ENCODE data around the gene BPIFA2.

The BPIFA2 gene

GRCh38 chr20:33175123-33175522, 7.2 kb downstream of the BPIFA2 start:
- Histone ChIP-seq H3K4me1 (ENCODE audit: insufficient read depth, low read length, poor library complexity, severe bottlenecking) (no peaks in the 10 kb centered on the region), H4K20me1 (ENCODE audit: insufficient read depth, low read length, poor library complexity, severe bottlenecking) (no peaks in the 10 kb centered on the region), H3K9ac (ENCODE audit: low read depth, low read length, poor library complexity, severe bottlenecking) (no peak overlapping the region), H3K36me3 (ENCODE audit: insufficient read depth, low read length) (no peaks in the 10 kb centered on the region), H3K9me3 (ENCODE audit: insufficient read depth, low read depth, low read length) (no peaks in the 10 kb centered on the region), H3K4me2 (ENCODE audit: low read depth, low read length, poor library complexity, severe bottlenecking) (no peak overlapping the region), H3K9me2 (replicated peaks; ENCODE audit: low read depth, low read length) (no peaks in the 10 kb centered on the region), H3K4me3 (ENCODE audit: low read length, poor library complexity, severe bottlenecking) (no peak overlapping the region), H3K27me3 (ENCODE audit: insufficient read depth, low read length, poor library complexity, severe bottlenecking) (no peaks in the 10 kb centered on the region), H3F3A (ENCODE audit: low read depth) (no peaks in the 10 kb centered on the region), H2AFZ (ENCODE audit: low read length) (no peak overlapping the region), H3K79me2 (ENCODE audit: insufficient read depth, low read length) (no peaks in the 10 kb centered on the region)
- TF ChIP-seq EZH2phosphoT487 (IDR thresholded peaks at IDR 0.05; ENCODE audit: borderline replicate concordance) (no peak), CTCF (conservative IDR thresholded peaks at IDR 0.05; ENCODE audit: low read length) (no peak)

- no peaks in the 10 kb centered on the region for H3K36me3 ChIP-seq (ENCODE audit: insufficient read depth, low read length)
- H3K9ac ChIP-seq (ENCODE audit: low read depth, low read length, poor library complexity, severe bottlenecking) = no peak overlapping the region
- no peak overlapping the region for H2AFZ ChIP-seq (ENCODE audit: low read length)
These were observed 8.1 kb downstream of the BPIFA2 start for GRCh38 chr20:33176101-33176500.

GRCh38 chr20:33177866-33178265, 9.9 kb downstream of the BPIFA2 start:
- H3K4me1 ChIP-seq (ENCODE audit: insufficient read depth, low read length, poor library complexity, severe bottlenecking) = no peaks in the 10 kb centered on the region

More at GRCh38 chr20:33176101-33176500, 8.1 kb downstream of the BPIFA2 start:
- Histone ChIP-seq H3K27me3 (ENCODE audit: insufficient read depth, low read length, poor library complexity, severe bottlenecking) (no peaks in the 10 kb centered on the region), H3K9me2 (replicated peaks; ENCODE audit: low read depth, low read length) (no peaks in the 10 kb centered on the region), H4K20me1 (ENCODE audit: insufficient read depth, low read length, poor library complexity, severe bottlenecking) (no peaks in the 10 kb centered on the region), H3K9me3 (ENCODE audit: insufficient read depth, low read depth, low read length) (no peaks in the 10 kb centered on the region), H3K79me2 (ENCODE audit: insufficient read depth, low read length) (no peaks in the 10 kb centered on the region), H3K4me1 (ENCODE audit: insufficient read depth, low read length, poor library complexity, severe bottlenecking) (no peaks in the 10 kb centered on the region), H3K4me3 (ENCODE audit: low read length, poor library complexity, severe bottlenecking) (no peak overlapping the region), H3K4me2 (ENCODE audit: low read depth, low read length, poor library complexity, severe bottlenecking) (no peak overlapping the region), H3F3A (ENCODE audit: low read depth) (no peaks in the 10 kb centered on the region)
- TF ChIP-seq EZH2phosphoT487 (IDR thresholded peaks at IDR 0.05; ENCODE audit: borderline replicate concordance) (no peak), CTCF (conservative IDR thresholded peaks at IDR 0.05; ENCODE audit: low read length) (no peak)

More at GRCh38 chr20:33177866-33178265, 9.9 kb downstream of the BPIFA2 start:
- Histone ChIP-seq H3K27me3 (ENCODE audit: insufficient read depth, low read length, poor library complexity, severe bottlenecking) (no peaks in the 10 kb centered on the region), H3K9ac (ENCODE audit: low read depth, low read length, poor library complexity, severe bottlenecking) (no peak overlapping the region), H3K9me2 (replicated peaks; ENCODE audit: low read depth, low read length) (no peaks in the 10 kb centered on the region), H3F3A (ENCODE audit: low read depth) (no peaks in the 10 kb centered on the region), H3K36me3 (ENCODE audit: insufficient read depth, low read length) (no peaks in the 10 kb centered on the region), H3K9me3 (ENCODE audit: insufficient read depth, low read depth, low read length) (no peaks in the 10 kb centered on the region), H4K20me1 (ENCODE audit: insufficient read depth, low read length, poor library complexity, severe bottlenecking) (no peaks in the 10 kb centered on the region), H2AFZ (ENCODE audit: low read length) (no peak overlapping the region), H3K79me2 (ENCODE audit: insufficient read depth, low read length) (no peaks in the 10 kb centered on the region), H3K4me2 (ENCODE audit: low read depth, low read length, poor library complexity, severe bottlenecking) (no peak overlapping the region), H3K4me3 (ENCODE audit: low read length, poor library complexity, severe bottlenecking) (no peak overlapping the region)
- no peak for TF ChIP-seq EZH2phosphoT487 (IDR thresholded peaks at IDR 0.05; ENCODE audit: borderline replicate concordance)
- TF ChIP-seq CTCF (conservative IDR thresholded peaks at IDR 0.05; ENCODE audit: low read length) = no peak

Measured in Loucy (cell line).